Heart left ventricle (tissue), 16 donors: ENCODE data around the gene SCFD2. TPM values are rescaled to one million over a fixed set of nuclear protein-coding genes. Genes with fewer than 3 reads are reported as not detected.

Experiments used
- ATAC-seq, 4 donors: fragments of 200-7000 bp; cut with Tn5 transposase; one replicate each; pipeline ENCODE4 v1.9.1; 2020 to 2022; ENCODE audit warnings: moderate library complexity in 4 of 4, mild to moderate bottlenecking in 3 of 4, moderate number of reproducible peaks in 1 of 4
- DNase-seq, 5 donors: peaks; one replicate each; pipeline ENCODE4 v3.0.0-alpha.2; 2020
- H3K27ac ChIP-seq, 12 donors: fragments of 200-600 bp; sonication (generic) in 4 of 12; one replicate each; pipeline versions ENCODE4 v1.5.0 to v1.8.0; 2016 to 2022; ENCODE audit warnings: mild to moderate bottlenecking in 2 of 12
- H3K27me3 ChIP-seq, 9 donors: fragments of 200-600 bp; sonication (generic) in 2 of 9; one replicate each; pipeline versions ENCODE4 v1.5.1 to v1.8.0; 2016 to 2022; ENCODE audit warnings: mild to moderate bottlenecking in 3 of 9
- H3K36me3 ChIP-seq, 9 donors: fragments of 200-600 bp; sonication (generic) in 2 of 9; one replicate each; pipeline versions ENCODE4 v1.5.0 to v1.8.0; 2018 to 2022; ENCODE audit warnings: mild to moderate bottlenecking in 2 of 9
- H3K4me1 ChIP-seq, 12 donors: fragments of 200-600 bp; sonication (generic) in 4 of 12; one replicate each; pipeline versions ENCODE4 v1.5.0 to v1.8.0; 2016 to 2022; ENCODE audit warnings: mild to moderate bottlenecking in 3 of 12
- H3K4me3 ChIP-seq, 12 donors: fragments of 200-600 bp; sonication (generic) in 4 of 12; one replicate each; pipeline versions ENCODE4 v1.5.0 to v1.8.0; 2017 to 2022; ENCODE audit warnings: mild to moderate bottlenecking in 9 of 12, moderate library complexity in 4 of 12
- H3K9me3 ChIP-seq, 12 donors: fragments of 200-600 bp; sonication (generic) in 4 of 12; one replicate each; pipeline versions ENCODE4 v1.5.0 to v1.8.0; 2016 to 2022; ENCODE audit warnings: mild to moderate bottlenecking in 1 of 12
- CTCF ChIP-seq, 12 donors: fragments of 200-600 bp; sonication (generic) in 4 of 12; IDR thresholded peaks; one replicate each; pipeline versions ENCODE4 v1.5.0 to v1.8.0; 2018 to 2022; ENCODE audit warnings: antibody characterized with exemption in 12 of 12, mild to moderate bottlenecking in 5 of 12
- POLR2A ChIP-seq, 2 donors: fragments of 450-650 bp; IDR thresholded peaks; one replicate each; pipeline ENCODE4 v1.6.1; 2017; ENCODE audit warnings: antibody characterized with exemption in 2 of 2, mild to moderate bottlenecking in 2 of 2, moderate library complexity in 2 of 2
- whole genome bisulfite sequencing, 4 donors: extraction: QIAGEN DNeasy Blood & Tissue Kit in 2 of 4; methylation state at CpG; one replicate each; pipeline versions ENCODE4 v1.1.5 to v1.1.7; 2013 to 2018; 5-methylcytosine and 5-hydroxymethylcytosine counted together
- intact Hi-C, 10 donors: fragments of 100-400 bp; cut with DNase I; formaldehyde crosslinking; loops; one replicate each; pipeline versions ENCODE4 v1.11.1 to v1.14.2; 2022
- polyA plus RNA-seq, 2 donors: library from polyadenylated mRNA; stranded (reverse); fragments of 200-250 nt; gene quantifications; one replicate each; pipeline ENCODE4 v1.2.3, GENCODE V29; 2013
- total RNA-seq, 9 donors: library from RNA; depleted of rRNA in 2 of 9; stranded (reverse); fragments of >200 nt in 2 of 9; fragmentation: NEBNext Ultra II Directional in 3 of 9; extraction: Animal tissue kit (Norgen Biotek cat#: 25700) in 3 of 9; gene quantifications; one replicate each; pipeline versions ENCODE4 v1.1.0 to v1.2.4, GENCODE V29; 2016 to 2023
- donor health status: ischemic (EF 13 %, LVEDD 7.1; RV severe dilation, severe dysfunction).
- donor health status: healthy with polysubstance abuse.
- donor health status: DM: no; HTN: yes; CAD: no.
- donor health status: DM: no; HTN: no; CAD: no.
- donor health status: ischemic (EF 25% LVEDD 6.9; RV normal size, moderate dysfunction).
- donor health status: ischemic (EF 25% LVEDD 5.7; RV mildly dilated, moderate dysfunction).
- donor health status: healthy.
- donor health status: DM: yes; HTN: yes; CAD: no.
- donor health status: ischemic (EF 35%, LVEDD 5.7; RV mildly dilated, moderate dysfunction).
- donor health status: nonischemic (EF 11% LVEDD 7.7; RV severe dilation, severe dysfunction).
- donor health status: DM: yes; HTN: yes; CAD: no.
- donor health status: PGD.
- donor health status: ischemic (EF 29% LVEDD 5.4; RV normal size, mild dysfunction).
- donor health status: nonischemic (EF 23%, LVEDD 6.1; RV moderate dilation, normal function).

SCFD2 gene
- total and polyA plus RNA-seq, 11 donors, result 3.7 to 14.0 (median 9.8) TPM

- ATAC-seq, result no peak
- H3K4me3 ChIP-seq, result no peak overlapping the region
Observed at GRCh38 chr4:53191997-53192396, 173.9 kb downstream of the SCFD2 start.

GRCh38 chr4:53189011-53189410 lies 176.8 kb downstream of the SCFD2 start:
- WGBS, 4 donors, result 58 to 77% (median 75%) methylated on average over 1 of the region's 1 CpG

More at GRCh38 chr4:53191997-53192396, 173.9 kb downstream of the SCFD2 start:
- no peaks in the 10 kb centered on the region for H3K4me1 ChIP-seq
- no peak overlapping the region for H3K27ac ChIP-seq
- no peaks in the 10 kb centered on the region for H3K9me3 ChIP-seq
- H3K36me3 ChIP-seq, result no peaks in the 10 kb centered on the region
- 82 to 90% (median 83%) methylated on average over 4 of the region's 4 CpGs for WGBS, 4 donors
- intact Hi-C loops, result loop anchor here in 7 of 10 donors (10.0 kb wide), 5 partner anchors 177 to 733 kb away; partner anchors contain the start of gene FIP1L1 (in 1 of the 7)
- no peak for TF ChIP-seq CTCF (IDR thresholded peaks at IDR 0.05)
- TF ChIP-seq POLR2A (IDR thresholded peaks at IDR 0.05), result no peak
- no peak for DNase-seq
- H3K27me3 ChIP-seq, result no peaks in the 10 kb centered on the region

GRCh38 chr4:53186714-53187358 lies 179.0 kb downstream of the SCFD2 start:
- Histone ChIP-seq H3K27me3 (no peaks in the 10 kb centered on the region), H3K36me3 (no peaks in the 10 kb centered on the region), H3K9me3 (no peaks in the 10 kb centered on the region), H3K27ac (no peak overlapping the region), H3K4me3 (no peak overlapping the region), H3K4me1 (peaks cover 0 to 8% (median 0%) of the 10 kb centered on the region in 12 donors)
- TF ChIP-seq POLR2A (IDR thresholded peaks at IDR 0.05) (no peak), CTCF (IDR thresholded peaks at IDR 0.05) (no peak)
- WGBS, 4 donors, result 79 to 82% (median 82%) methylated on average over 4 of the region's 4 CpGs
- ATAC-seq (no peak), DNase-seq (no peak)
- intact Hi-C loops, result no loop called here

More at GRCh38 chr4:53189011-53189410, 176.8 kb downstream of the SCFD2 start:
- Histone ChIP-seq H3K4me3 (no peak overlapping the region), H3K9me3 (no peaks in the 10 kb centered on the region), H3K36me3 (no peaks in the 10 kb centered on the region), H3K4me1 (peaks cover 0 to 8% (median 0%) of the 10 kb centered on the region in 12 donors), H3K27me3 (no peaks in the 10 kb centered on the region), H3K27ac (no peak overlapping the region)
- no peak for ATAC-seq
- DNase-seq, result no peak
- no peak for TF ChIP-seq POLR2A (IDR thresholded peaks at IDR 0.05)
- no peak for TF ChIP-seq CTCF (IDR thresholded peaks at IDR 0.05)
- intact Hi-C loops, result no loop called here

- Histone ChIP-seq H3K27me3 (no peaks in the 10 kb centered on the region), H3K9me3 (no peaks in the 10 kb centered on the region), H3K4me1 (peaks cover 0 to 8% (median 0%) of the 10 kb centered on the region in 12 donors), H3K36me3 (no peaks in the 10 kb centered on the region), H3K27ac (no peak overlapping the region), H3K4me3 (no peak overlapping the region)
- TF ChIP-seq POLR2A (IDR thresholded peaks at IDR 0.05) (no peak), CTCF (IDR thresholded peaks at IDR 0.05) (no peak)
- ATAC-seq (no peak), DNase-seq (no peak)
- 75 to 85% (median 77%) methylated on average over 4 of the region's 4 CpGs for WGBS, 4 donors
- intact Hi-C loops, result no loop called here
Observed at GRCh38 chr4:53185869-53186585, 179.8 kb downstream of the SCFD2 start.
